ENCODE results near the gene MTMR2. TPM values are rescaled to one million over a fixed set of nuclear protein-coding genes. Genes with fewer than 3 reads are reported as not detected.

MTMR2 gene
- total RNA-seq, 2 experiments from 2014 or later = 36.5 to 39.7 TPM

- no peak for TF ChIP-seq CTCF (IDR thresholded peaks at IDR 0.05)
- H3K27me3 Mint-ChIP-seq = no peaks in the 10 kb centered on the region
- H3K36me3 Mint-ChIP-seq (ENCODE audit: low read depth) = peaks cover 4% of the 10 kb centered on the region
- CTCF ChIA-PET = interaction anchor here (0.9 to 1.0 kb wide), 2 partner anchors 9 to 502 kb away, joined by 3 to 5 read pairs; no protein-coding TSS in a partner anchor
- intact Hi-C loops (cut with micrococcal nuclease) = no loop called here
- no peak overlapping the region for H3K4me3 Mint-ChIP-seq
- H3K4me1 Mint-ChIP-seq (ENCODE audit: low read depth) = peaks cover 28% of the 10 kb centered on the region
- POLR2A ChIA-PET = interaction anchor here (0.6 kb wide), 1 partner anchor 363 kb away, joined by 3 read pairs; no protein-coding TSS in a partner anchor
- H3K27ac Mint-ChIP-seq = peak overlapping the region; percentile 15
- H3K9me3 Mint-ChIP-seq = no peaks in the 10 kb centered on the region
- DNase-seq (no peak), ATAC-seq (no peak)
These were observed 7.9 kb downstream of the MTMR2 start for GRCh38 chr11:95916049-95916448.

- DNase-seq = no peak
- ChIA-PET CTCF (interaction anchor here (1.0 kb wide), 1 partner anchor 10 kb away, joined by 5 read pairs; no protein-coding TSS in a partner anchor), POLR2A (no interaction called here)
- Mint-ChIP-seq H3K9me3 (no peaks in the 10 kb centered on the region), H3K4me3 (no peak overlapping the region), H3K27ac (no peak overlapping the region), H3K36me3 (ENCODE audit: low read depth) (peaks cover 4% of the 10 kb centered on the region), H3K27me3 (no peaks in the 10 kb centered on the region), H3K4me1 (ENCODE audit: low read depth) (peaks cover 28% of the 10 kb centered on the region)
- no peak for TF ChIP-seq CTCF (IDR thresholded peaks at IDR 0.05)
- intact Hi-C loops (cut with micrococcal nuclease) = no loop called here
- no peak for ATAC-seq
These were observed 8.9 kb downstream of the MTMR2 start for GRCh38 chr11:95915051-95915450.

- H3K27me3 Mint-ChIP-seq = no peaks in the 10 kb centered on the region
- POLR2A ChIA-PET = no interaction called here
- H3K36me3 Mint-ChIP-seq (ENCODE audit: low read depth) = peaks cover 4% of the 10 kb centered on the region
- CTCF ChIA-PET = no interaction called here
- TF ChIP-seq CTCF (IDR thresholded peaks at IDR 0.05) = no peak
- peaks cover 28% of the 10 kb centered on the region for H3K4me1 Mint-ChIP-seq (ENCODE audit: low read depth)
- H3K4me3 Mint-ChIP-seq = no peak overlapping the region
- DNase-seq (no peak), ATAC-seq (no peak)
- intact Hi-C loops (cut with micrococcal nuclease) = no loop called here
- no peak overlapping the region for H3K27ac Mint-ChIP-seq
- no peaks in the 10 kb centered on the region for H3K9me3 Mint-ChIP-seq
These were observed 9.9 kb downstream of the MTMR2 start for GRCh38 chr11:95913830-95914615.

GRCh38 chr11:95912902-95913560 is 10.9 kb downstream of the MTMR2 start:
- Mint-ChIP-seq H3K36me3 (ENCODE audit: low read depth) (peaks cover 4% of the 10 kb centered on the region), H3K9me3 (no peaks in the 10 kb centered on the region), H3K27me3 (no peaks in the 10 kb centered on the region), H3K4me1 (ENCODE audit: low read depth) (peaks cover 28% of the 10 kb centered on the region), H3K27ac (no peak overlapping the region), H3K4me3 (no peak overlapping the region)
- ChIA-PET POLR2A (no interaction called here), CTCF (no interaction called here)
- ATAC-seq = no peak
- intact Hi-C loops (cut with micrococcal nuclease) = no loop called here
- DNase-seq = no peak
- no peak for TF ChIP-seq CTCF (IDR thresholded peaks at IDR 0.05)

- intact Hi-C loops (cut with micrococcal nuclease) = no loop called here
- Mint-ChIP-seq H3K27me3 (no peaks in the 10 kb centered on the region), H3K36me3 (ENCODE audit: low read depth) (peaks cover 4% of the 10 kb centered on the region), H3K27ac (no peak overlapping the region), H3K4me3 (no peak overlapping the region), H3K4me1 (ENCODE audit: low read depth) (peaks cover 36% of the 10 kb centered on the region), H3K9me3 (no peaks in the 10 kb centered on the region)
- POLR2A ChIA-PET = interaction anchor here (0.6 kb wide), 1 partner anchor 505 kb away, joined by 3 read pairs; no protein-coding TSS in a partner anchor
- DNase-seq (no peak), ATAC-seq (no peak)
- no peak for TF ChIP-seq CTCF (IDR thresholded peaks at IDR 0.05)
- CTCF ChIA-PET = no interaction called here
These were observed 12.5 kb downstream of the MTMR2 start for GRCh38 chr11:95911369-95911759.

Measured in activated CD8-positive, alpha-beta T cell treated with anti-CD3 and anti-CD28 coated beads for 36 hours (primary cell).